Aorta (tissue), 5 donors: ENCODE measurements around the gene PEX11G. TPM values are rescaled to one million over a fixed set of nuclear protein-coding genes. Genes with fewer than 3 reads are reported as not detected.

Source experiments
- ATAC-seq: fragments of 200-7000 bp; cut with Tn5 transposase; one replicate; pipeline ENCODE4 v1.9.1; 2022; ENCODE audit warnings: moderate library complexity; ENCODE audit not compliant: low FRiP score
- DNase-seq, 2 donors: peaks; one replicate each; pipeline ENCODE4 v3.0.0-alpha.2; 2020
- H3K27ac ChIP-seq, 2 donors: one replicate each; pipeline ENCODE4 v1.5.1; 2013; ENCODE audit warnings: low read length in 2 of 2, mild to moderate bottlenecking in 2 of 2, moderate library complexity in 2 of 2, control low read depth in 1 of 2, inconsistent platforms in 1 of 2, low read depth in 1 of 2
- H3K27me3 ChIP-seq, 2 donors: one replicate each; pipeline ENCODE4 v1.6.1; 2013; ENCODE audit warnings: control low read depth in 1 of 2, low read length in 1 of 2, mild to moderate bottlenecking in 1 of 2, moderate library complexity in 1 of 2; ENCODE audit not compliant: insufficient read depth in 2 of 2, control insufficient read depth in 1 of 2
- H3K36me3 ChIP-seq, 2 donors: one replicate each; pipeline ENCODE4 v1.6.1; 2013; ENCODE audit warnings: control low read depth in 1 of 2, low read length in 1 of 2, mild to moderate bottlenecking in 1 of 2; ENCODE audit not compliant: insufficient read depth in 2 of 2, control insufficient read depth in 1 of 2
- H3K4me1 ChIP-seq, 2 donors: one replicate each; pipeline ENCODE4 v1.6.1; 2013; ENCODE audit warnings: low read length in 2 of 2, control low read depth in 1 of 2, mild to moderate bottlenecking in 1 of 2, moderate library complexity in 1 of 2; ENCODE audit not compliant: insufficient read depth in 2 of 2, control insufficient read depth in 1 of 2
- H3K4me3 ChIP-seq, 2 donors: one replicate each; pipeline ENCODE4 v1.5.1; 2013; ENCODE audit warnings: low read length in 2 of 2, control low read depth in 1 of 2, mild to moderate bottlenecking in 1 of 2
- H3K9me3 ChIP-seq: one replicate; pipeline ENCODE4 v1.6.1; 2013; ENCODE audit warnings: mild to moderate bottlenecking, low read length; ENCODE audit not compliant: control insufficient read depth
- WGBS, 2 donors: extraction: QIAGEN DNeasy Blood & Tissue Kit; methylation state at CpG; one replicate each; pipeline ENCODE4 v1.1.7; 2013; 5-methylcytosine and 5-hydroxymethylcytosine counted together
- intact Hi-C, 2 donors: fragments of 100-400 bp; cut with DNase I; formaldehyde crosslinking; loops; one replicate each; pipeline versions ENCODE4 v1.14.2 to v1.15.0; 2022
- polyA plus RNA-seq, 2 donors: library from polyadenylated mRNA; stranded (reverse); fragments of 200-250 nt; gene quantifications; one replicate each; pipeline ENCODE4 v1.2.3, GENCODE V29; 2013
- total RNA-seq, 2 donors: library from RNA; stranded (reverse); fragmentation: NEBNext Ultra II Directional; extraction: Animal tissue kit (Norgen Biotek cat#: 25700); gene quantifications; one replicate each; pipeline ENCODE4 v1.2.1, GENCODE V29; 2021
- donor health status: healthy with polysubstance abuse.
- donor health status: Bipolar disorder and iron deficiency.
- donor health status: DM: no; HTN: no; CAD: no.
- donor health status: DM: no; HTN: no; CAD: no.
- donor health status: DM: yes; HTN: yes; CAD: no.

PEX11G gene
- total and polyA plus RNA-seq, 4 donors = 1.9 to 5.3 (median 3.0) TPM

DNA sequence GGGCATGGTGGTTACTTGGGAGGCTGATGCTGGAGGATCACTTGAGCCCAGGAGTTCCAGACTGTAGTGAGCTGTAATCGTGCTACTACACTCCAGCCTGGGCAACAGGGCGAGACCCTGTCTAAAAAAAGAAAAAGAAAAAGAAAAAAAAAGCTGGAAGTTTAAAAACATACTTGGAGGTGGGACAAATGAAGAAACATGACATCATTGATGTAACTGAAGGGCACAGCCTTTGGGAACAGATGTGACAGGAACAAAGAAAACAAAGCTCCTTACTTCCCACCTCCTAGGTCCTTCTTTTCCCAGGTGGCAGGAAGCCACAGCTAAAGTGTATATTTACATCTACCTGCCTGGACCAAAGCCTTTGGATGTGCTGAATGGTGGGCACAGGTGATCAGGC is 1.9 kb downstream of the PEX11G start:
- intact Hi-C loops = no loop called here
- DNase-seq = no peak
- ATAC-seq = no peak
- WGBS, 2 donors = 8 to 27% methylated on average over 2 of the region's 2 CpGs
- no peaks in the 10 kb centered on the region for H3K36me3 ChIP-seq
- H3K4me1 ChIP-seq = no peaks in the 10 kb centered on the region
- H3K9me3 ChIP-seq = no peaks in the 10 kb centered on the region
- no peak overlapping the region for H3K27ac ChIP-seq
- H3K27me3 ChIP-seq = no peaks in the 10 kb centered on the region
- no peak overlapping the region for H3K4me3 ChIP-seq

DNA sequence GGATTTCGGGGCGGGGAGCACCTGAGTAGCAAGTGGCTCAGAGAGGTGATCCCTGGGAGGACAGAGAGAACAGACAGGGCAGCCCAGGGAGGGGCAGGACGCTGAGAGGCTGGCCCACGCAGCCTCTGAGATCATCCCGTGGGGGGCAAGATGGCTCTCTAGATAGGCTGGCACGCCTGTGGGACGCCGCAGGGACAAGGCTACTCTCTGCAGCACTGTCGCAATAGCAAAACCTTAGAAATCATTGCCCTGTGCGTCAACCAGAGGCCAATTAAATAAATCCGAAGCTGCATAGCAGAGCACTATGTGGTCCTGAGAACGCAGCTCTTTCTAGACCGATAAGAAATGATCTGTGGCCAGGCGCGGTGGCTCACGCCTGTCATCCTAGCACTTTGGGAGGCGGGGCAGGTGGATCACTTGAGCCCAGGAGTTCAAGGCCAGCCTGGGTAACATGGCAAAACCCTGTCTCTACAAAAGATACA is 5.1 kb downstream of the PEX11G start:
- no peak for ATAC-seq
- Histone ChIP-seq H3K27ac (no peak overlapping the region), H3K27me3 (no peaks in the 10 kb centered on the region), H3K4me3 (no peak overlapping the region), H3K9me3 (no peaks in the 10 kb centered on the region), H3K4me1 (no peaks in the 10 kb centered on the region), H3K36me3 (no peaks in the 10 kb centered on the region)
- WGBS, 2 donors = 86 to 88% methylated on average over 17 of the region's 17 CpGs
- intact Hi-C loops = no loop called here
- no peak for DNase-seq

DNA sequence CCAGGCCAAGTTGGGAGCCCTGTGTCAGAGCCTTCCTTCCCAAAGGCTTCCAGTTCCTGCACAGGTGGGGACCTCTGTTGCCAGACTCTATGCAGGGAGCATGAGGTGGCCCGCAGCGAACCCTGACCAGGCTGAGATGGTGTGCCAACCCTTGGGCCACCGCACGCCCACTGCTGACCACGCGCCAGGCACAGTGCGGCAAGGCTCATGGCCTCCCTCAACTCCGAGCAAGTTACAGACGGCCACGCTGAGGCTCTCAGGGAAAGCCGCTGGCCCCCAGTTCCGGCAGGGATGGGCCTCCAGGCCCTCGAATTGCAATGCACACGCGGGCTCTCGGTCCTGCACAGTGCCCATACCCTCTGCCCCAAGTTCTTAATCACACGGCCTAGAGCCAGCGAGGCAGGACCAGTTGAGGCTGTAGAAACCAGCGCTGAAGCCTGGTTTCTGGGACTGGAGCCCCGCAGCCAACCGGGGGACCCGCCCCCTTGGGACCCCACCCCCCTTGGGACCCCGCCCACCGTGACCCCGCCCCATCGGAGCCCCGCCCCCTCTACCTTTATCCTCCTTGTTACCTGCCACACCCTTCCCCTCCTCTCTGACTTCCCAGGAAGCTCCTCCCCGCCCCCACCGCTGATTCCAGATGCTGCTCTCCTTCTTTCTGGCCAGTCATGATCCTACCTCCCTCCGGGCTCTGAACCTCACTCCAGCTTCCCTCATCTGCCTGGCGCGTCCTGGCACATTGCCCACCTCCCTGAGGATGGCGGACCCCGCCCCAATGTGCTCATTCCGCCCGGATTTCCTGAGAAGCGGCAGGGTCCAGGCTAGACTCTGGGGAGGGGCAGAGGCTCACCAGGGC is 6.0 kb downstream of the PEX11G start:
- Histone ChIP-seq H3K4me3 (no peak overlapping the region), H3K27me3 (no peaks in the 10 kb centered on the region), H3K4me1 (no peaks in the 10 kb centered on the region), H3K27ac (no peak overlapping the region), H3K9me3 (no peaks in the 10 kb centered on the region), H3K36me3 (no peaks in the 10 kb centered on the region)
- peak in 1 of 2 donors; percentile 70 for DNase-seq
- no peak for ATAC-seq
- intact Hi-C loops = no loop called here
- 32 to 34% methylated on average over 27 to 37 of the region's 37 CpGs for WGBS, 2 donors

DNA sequence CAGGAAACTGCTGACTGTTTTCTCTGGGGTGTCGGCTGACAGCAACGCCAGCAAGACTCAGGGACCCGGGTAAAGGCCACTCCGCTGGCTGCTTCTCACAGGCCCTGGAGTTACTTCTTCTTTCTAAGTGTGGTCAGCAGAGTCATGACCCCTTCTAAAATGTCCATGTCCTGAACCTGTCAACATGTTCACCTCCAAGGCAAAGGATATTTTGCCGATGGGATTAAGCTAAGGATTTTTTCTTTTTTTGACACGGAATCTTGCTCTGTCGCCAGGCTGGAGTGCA is 7.9 kb downstream of the PEX11G start:
- Histone ChIP-seq H3K27me3 (no peaks in the 10 kb centered on the region), H3K9me3 (no peaks in the 10 kb centered on the region), H3K4me3 (no peak overlapping the region), H3K27ac (no peak overlapping the region), H3K4me1 (no peaks in the 10 kb centered on the region), H3K36me3 (no peaks in the 10 kb centered on the region)
- whole genome bisulfite sequencing, 2 donors = 84% methylated on average over 7 of the region's 7 CpGs
- DNase-seq (peak in 1 of 2 donors; percentile 83), ATAC-seq (no peak)
- intact Hi-C loops = no loop called here

DNA sequence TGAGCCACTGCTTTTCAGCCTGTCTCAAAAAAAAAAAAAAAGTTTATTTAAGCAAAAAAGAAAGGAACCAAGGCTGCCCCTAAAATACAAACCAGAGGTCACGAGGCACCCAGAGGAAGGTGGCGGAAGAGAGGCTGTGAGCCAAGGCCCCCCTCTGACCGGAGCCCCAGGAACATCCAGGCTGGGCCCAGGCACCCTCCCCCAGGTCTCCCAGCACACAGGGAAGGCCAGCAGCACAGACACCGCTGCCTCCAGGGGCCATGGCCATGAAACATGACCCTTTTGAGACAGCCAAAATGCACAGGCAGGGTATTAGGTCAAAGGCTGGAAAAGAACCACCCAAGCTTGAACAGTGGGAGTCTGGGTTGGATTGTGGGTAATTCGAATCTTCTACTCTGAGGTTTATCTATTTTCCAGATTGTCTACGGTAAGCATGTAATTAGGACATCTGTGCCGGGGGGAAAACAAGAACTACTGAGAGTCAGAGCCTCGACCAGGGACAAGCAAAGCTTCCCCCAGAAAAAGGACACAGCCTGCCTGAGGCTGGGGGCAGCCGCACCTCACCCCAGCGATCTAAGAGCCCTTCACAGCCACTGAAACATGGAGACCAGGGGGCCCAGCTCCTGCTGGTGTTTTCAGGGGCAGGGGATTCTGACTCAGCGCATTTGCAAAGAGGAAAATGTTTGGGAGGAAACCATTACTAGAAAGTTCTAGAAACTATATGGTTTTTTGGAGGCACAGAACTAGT is 8.4 kb downstream of the PEX11G start:
- DNase-seq (no peak), ATAC-seq (no peak)
- WGBS, 2 donors = 77 to 78% methylated on average over 11 of the region's 11 CpGs
- Histone ChIP-seq H3K27ac (no peak overlapping the region), H3K36me3 (no peaks in the 10 kb centered on the region), H3K4me1 (no peaks in the 10 kb centered on the region), H3K9me3 (no peaks in the 10 kb centered on the region), H3K4me3 (no peak overlapping the region), H3K27me3 (no peaks in the 10 kb centered on the region)
- intact Hi-C loops = no loop called here

DNA sequence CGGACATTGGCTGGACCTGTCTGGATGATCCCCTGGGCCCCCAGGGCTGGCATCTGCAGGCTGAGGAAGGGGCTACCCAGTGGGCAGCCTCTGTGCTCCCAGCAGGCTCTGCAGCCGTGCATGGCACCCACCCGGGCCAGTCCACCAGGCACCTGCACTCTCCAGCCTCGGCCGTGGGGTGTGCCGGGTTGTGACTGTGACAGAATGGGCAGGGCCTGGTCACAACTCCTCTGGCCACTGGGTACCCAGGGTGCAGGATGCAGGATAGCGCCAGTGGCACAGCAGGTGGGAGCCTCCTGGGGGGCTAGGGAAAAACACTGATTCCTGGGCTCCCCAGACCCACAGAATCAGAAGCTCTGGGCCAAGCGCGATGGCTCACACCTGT is 10.0 kb downstream of the PEX11G start:
- intact Hi-C loops = no loop called here
- DNase-seq (no peak), ATAC-seq (no peak)
- no peaks in the 10 kb centered on the region for H3K27me3 ChIP-seq
- WGBS, 2 donors = 76 to 77% methylated on average over 9 of the region's 9 CpGs
- no peak overlapping the region for H3K27ac ChIP-seq
- H3K36me3 ChIP-seq = no peaks in the 10 kb centered on the region
- no peak overlapping the region for H3K4me3 ChIP-seq
- H3K4me1 ChIP-seq = no peaks in the 10 kb centered on the region
- no peaks in the 10 kb centered on the region for H3K9me3 ChIP-seq

DNA sequence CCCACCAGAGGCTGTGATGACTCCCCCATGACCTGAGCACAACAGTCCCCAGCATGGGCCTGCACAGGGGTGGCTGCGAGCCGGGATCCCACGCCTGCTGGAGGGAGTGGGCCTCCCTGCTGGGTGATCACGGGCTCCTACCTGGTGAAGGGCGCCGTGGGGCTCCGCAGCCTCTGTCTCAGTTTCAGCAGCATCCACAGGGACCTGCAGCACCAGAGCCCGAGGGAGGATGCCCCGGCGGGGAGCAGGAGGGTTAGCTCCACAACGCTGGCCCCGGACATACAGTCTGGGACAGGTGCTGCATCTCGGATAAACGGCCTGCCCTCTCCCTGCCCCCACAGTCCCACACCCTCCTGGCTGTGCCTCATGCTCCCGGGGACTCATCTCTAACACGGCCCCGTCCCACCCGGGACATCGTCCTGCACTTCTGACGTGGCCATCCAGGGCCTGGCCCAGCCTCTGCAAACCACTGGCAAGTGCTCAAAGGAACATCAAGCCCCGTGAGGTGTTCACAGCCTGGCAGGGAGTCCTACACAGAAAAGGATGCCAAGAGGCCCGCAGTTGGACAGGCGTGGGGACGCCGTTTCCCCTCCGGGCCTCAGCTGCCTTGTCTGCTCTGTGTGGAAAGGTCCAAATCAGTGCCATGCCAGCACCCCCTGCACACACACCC is 10.5 kb downstream of the PEX11G start:
- Histone ChIP-seq H3K36me3 (no peaks in the 10 kb centered on the region), H3K9me3 (no peaks in the 10 kb centered on the region), H3K4me1 (no peaks in the 10 kb centered on the region), H3K27ac (no peak overlapping the region), H3K27me3 (no peaks in the 10 kb centered on the region), H3K4me3 (no peak overlapping the region)
- no peak for DNase-seq
- intact Hi-C loops = no loop called here
- WGBS, 2 donors = 53 to 55% methylated on average over 26 of the region's 26 CpGs
- ATAC-seq = no peak

DNA sequence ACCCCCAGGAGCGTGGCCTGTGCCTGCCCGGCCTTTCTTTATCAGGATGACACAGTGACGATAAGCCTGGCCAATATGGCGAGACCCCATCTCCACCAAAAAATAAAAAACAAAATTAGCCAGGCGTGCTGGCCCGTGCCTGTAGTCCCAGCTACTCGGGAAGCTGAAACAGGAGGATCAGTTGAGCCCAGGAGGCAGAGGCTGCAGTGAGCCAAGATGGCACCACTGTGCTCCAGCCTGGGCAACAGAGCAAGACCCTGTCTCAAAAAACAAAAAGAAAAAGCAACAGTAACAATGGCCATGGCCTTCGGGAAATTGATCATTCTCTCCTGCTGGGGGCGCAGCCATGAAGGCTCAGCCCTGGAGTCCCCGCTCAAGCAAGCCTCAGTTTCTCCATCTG is 11.1 kb downstream of the PEX11G start:
- Histone ChIP-seq H3K27me3 (no peaks in the 10 kb centered on the region), H3K27ac (no peak overlapping the region), H3K4me1 (no peaks in the 10 kb centered on the region), H3K36me3 (no peaks in the 10 kb centered on the region), H3K4me3 (no peak overlapping the region), H3K9me3 (no peaks in the 10 kb centered on the region)
- ATAC-seq (no peak), DNase-seq (no peak)
- intact Hi-C loops = no loop called here
- WGBS, 2 donors = 85 to 86% methylated on average over 10 of the region's 10 CpGs
